CMK (cell line): Measurements from ENCODE around the gene TXNRD2.

Source experiments
- DNase-seq: peaks from one replicate; pipeline ENCODE4 v3.0.0-alpha.2; 2010; ENCODE audit warnings: low read depth

Gene TXNRD2

DNA sequence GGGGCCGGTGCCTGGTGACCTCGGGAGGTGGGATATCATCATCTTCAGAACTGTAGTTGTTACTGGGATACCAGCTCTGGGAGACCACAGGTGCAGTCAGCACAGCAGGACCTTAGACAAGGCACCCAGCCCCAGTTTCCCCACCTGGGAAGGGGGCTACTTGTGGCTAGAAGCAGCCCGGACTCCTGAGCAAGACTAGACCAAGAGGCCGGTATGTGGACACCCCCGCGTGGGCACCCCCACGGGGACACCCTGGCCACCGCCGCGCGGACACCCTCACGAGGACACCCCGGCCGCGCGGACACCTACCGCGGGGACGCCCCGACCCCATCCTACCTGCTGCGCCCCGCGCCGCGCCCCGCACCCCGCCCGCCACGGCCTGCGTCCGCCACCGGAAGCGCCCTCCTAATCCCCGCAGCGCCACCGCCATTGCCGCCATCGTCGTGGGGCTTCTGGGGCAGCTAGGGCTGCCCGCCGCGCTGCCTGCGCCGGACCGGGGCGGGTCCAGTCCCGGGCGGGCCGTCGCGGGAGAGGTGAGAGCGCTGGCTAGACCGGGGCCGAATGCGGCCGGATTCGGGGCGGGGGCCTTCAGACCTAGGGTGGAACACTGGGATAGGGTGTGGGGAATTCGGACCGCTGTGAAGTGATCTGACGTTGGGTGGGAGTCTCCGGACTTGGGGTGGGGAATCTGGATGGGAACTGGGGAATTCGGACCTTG is at the start of gene TXNRD2, which contains the start of gene COMT:
TSS of gene TXNRD2 (minus strand) at position 454 of the 718 bp plus-strand sequence. CDS start at position 439, 15 bp downstream.
TSS of gene COMT (plus strand) at position 408 of the 718 bp plus-strand sequence. CDS start 20,755 bp downstream, outside the sequence.
- DNase-seq = no peak

DNA sequence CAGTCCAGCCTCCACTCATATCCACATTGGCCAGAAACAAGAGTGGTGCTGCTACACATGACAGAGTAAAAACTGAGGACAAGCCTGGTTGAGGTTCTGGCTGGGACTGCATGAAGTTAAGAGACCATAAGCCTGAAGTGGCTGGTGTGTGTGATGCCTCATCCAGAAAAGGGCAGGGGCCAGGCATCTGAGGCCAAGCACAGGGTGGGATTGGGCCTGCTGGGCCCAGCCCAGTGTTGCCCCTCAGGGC is 49.7 kb upstream of the TXNRD2 start:
- DNase-seq = no peak

DNA sequence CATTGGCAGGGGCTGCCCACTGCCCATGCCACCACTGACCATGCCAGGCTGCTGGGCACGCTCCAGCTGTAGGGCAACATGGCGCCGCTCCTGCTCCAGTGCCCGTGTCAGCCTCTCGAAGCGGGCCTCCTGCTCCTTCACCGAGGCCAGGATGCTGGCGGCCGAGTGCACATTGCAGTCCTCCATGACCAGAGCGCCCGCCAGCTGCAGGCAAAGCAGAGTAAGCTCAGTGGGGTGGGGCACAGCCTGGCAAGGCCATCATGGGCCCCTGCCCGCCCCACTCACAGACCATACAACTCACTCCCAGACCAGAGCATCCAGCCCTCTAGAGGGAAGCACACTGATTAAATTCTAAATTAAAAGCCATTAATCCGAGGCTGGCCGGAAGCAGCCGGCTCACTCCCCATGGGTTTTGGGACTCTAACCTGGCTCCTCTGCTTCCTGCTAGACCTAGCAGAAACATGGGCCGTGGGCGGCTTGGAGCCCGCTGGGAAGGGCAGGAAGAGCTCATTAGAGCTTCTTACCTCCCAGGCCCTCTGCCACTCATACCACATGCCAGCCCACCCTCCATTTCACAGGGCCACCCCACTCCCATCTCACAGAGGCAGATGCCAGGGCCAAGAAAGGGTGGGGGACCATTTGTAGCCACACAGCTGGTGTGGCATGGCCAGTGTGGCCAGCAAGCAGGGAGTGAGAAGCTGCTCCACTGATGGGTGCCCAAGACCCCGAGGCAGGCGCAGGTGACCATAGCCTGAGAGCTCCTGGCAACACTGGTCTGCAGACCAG is 49.2 kb upstream of the TXNRD2 start:
- DNase-seq = no peak

DNA sequence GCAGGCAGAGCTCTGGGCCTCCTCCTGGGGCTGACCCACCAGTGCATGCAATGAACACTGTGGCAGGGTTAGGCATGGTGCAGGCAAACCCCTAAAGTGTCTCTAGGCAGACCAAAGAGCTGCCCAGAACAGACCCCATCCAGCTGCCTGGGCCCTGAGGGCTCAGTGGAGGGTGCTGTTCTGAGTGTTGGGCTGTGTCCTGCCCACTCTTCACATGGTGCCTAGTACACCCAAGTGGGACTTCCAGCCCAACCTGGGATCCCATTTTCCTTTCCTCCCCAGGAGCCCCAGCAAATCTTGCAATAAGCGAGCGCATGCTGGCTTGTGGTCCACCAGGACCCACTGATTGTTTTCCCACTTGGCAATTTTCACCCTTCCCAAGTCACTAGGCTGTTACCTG is 48.6 kb upstream of the TXNRD2 start:
- DNase-seq = no peak

GRCh38 chr22:19989725-19990067 is 48.1 kb upstream of the TXNRD2 start:
- DNase-seq = no peak

GRCh38 chr22:19988965-19989724 is 47.5 kb upstream of the TXNRD2 start:
- no peak for DNase-seq

DNA sequence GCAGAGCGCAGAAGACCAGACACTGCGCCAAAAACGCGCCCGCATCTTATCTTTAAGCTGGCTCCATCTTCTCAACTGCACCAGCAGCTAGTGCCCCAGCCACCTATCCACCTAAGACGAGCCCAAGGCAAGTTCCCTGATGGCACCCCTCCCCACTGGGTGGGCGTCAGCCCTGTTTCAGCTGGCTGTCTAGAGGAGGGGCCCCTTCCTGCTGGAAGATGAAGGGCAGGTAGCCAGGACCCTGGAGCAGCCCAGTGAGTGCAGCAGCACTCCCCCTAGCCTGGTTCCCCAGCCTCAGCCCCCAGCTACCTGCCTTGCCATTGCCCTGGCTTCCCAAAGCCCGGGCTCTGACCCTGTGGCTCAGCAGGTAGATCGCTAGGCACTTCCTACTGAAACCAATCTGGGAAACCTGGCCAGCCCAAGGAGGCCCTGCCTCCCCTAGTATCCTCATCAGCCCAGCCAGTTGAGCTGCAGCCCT is 46.8 kb upstream of the TXNRD2 start:
- no peak for DNase-seq

DNA sequence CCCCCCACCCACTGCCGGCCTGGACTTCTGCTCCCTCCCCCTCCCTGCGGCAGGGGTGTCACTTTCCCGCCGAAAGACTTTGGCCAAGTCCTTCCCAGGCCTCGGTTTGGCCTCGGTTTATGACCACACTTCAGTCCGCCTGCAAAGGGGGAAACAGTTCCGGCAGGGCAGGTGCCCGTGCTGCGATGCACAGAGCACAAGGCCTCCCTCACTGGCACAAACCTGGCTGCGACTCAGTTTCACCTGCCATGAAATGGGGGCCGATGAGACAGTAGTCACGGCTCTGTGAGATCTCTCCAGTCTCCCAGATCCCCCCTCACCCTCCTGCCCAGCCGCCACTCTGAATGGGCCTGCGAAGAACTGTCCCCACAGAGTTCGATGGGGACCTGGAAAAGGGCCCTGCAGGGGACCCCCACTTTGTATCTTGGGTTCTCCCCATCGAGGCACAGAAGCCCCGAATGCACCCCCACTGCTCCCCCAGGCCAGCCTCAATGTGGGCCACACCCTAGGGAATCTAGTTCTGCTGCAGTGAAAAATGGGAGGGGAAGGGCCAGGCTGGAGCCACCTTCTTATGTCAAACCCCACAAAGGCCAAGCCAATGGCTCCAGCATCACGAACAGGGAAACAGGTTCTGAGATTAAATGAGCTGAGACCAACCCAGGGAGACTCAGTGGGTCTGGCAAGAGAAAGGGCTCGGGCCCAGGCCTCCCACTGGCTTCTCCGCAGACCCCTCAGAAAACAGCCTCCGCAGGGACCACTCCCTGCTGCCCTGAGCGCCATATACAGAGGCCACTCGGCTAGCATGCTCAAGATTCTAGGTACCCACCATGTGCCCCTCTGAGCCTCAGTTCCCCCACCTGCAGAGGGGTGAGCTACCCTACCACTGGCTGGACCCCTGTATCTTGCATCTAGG is 46.0 kb upstream of the TXNRD2 start:
- no peak for DNase-seq

DNA sequence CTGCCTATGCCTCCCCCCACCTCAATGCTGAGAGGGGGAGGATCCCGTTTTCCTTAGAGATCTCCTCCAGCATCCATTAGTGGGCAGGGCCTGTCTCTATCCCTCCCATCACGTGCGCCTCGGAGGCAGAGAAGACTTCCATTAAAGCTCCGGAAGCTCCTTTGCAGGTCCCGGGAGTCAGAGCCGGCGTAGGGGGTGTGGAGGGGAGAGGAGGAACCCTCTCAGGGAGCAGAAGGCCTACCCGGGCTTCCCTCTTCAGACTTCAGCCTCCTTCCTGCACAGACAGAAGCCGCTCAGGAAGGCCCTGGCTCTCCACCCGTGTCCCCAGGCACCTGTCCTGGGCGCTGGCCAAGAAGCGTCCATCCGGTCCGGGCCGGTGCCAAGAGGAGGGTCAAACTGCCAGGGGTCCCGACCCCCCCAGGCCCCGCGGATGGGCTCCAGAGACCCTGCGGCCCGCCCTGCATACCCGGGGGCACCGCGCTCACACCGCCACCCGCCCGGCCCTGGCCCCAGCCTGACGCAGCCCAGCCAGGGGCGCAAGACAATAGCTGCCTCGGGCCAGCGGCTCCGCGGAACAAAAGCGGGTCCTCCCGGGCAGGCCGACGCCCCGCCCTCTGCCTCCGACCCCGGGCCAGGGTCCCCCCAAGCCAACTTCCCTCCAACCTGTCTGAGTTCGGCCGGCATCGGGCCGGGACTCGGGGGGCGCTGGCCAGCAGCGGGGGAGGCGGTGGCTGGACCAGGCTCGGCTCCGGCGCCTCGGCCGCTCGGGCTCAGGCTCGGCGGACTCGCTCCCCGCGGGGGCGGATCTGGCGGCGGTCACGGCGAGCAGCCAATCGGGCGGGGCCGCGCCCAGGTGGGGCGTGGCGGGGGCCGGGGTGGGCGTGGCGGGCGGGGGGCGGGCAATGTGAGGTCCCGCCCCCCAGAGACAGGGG is 45.1 kb upstream of the TXNRD2 start:
- peak; percentile 37 for DNase-seq

GRCh38 chr22:19986011-19986409 is 44.4 kb upstream of the TXNRD2 start:
- no peak for DNase-seq

GRCh38 chr22:19984851-19985811 is 43.5 kb upstream of the TXNRD2 start:
- DNase-seq = no peak

DNA sequence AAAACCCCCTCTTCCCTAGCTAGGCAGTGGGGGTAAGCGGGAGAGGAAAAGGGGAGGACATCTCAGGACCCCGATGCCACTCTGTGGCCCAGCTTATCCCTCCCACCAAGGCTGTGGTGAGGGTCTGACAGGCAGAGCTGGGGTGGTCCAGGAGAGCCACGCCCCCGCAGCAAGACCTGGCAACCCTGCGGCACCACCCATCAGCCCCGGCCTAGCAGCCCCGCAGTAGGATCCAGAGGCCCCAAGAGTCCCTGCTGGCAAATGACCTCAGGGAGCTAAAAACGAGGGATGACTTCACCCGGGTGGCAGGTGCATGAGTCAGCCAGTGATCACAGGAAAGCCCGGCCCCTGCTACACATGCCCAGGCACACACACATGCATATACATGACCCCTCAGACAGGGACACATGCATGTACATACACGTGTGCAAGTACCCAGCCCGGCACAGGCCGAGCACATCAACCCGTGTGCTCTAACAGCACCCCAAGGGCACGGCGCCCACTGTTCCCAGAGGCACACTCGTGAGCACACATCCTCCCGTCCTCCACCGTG is 42.7 kb upstream of the TXNRD2 start:
- no peak for DNase-seq

GRCh38 chr22:19983741-19984140 is 42.1 kb upstream of the TXNRD2 start:
- no peak for DNase-seq

DNA sequence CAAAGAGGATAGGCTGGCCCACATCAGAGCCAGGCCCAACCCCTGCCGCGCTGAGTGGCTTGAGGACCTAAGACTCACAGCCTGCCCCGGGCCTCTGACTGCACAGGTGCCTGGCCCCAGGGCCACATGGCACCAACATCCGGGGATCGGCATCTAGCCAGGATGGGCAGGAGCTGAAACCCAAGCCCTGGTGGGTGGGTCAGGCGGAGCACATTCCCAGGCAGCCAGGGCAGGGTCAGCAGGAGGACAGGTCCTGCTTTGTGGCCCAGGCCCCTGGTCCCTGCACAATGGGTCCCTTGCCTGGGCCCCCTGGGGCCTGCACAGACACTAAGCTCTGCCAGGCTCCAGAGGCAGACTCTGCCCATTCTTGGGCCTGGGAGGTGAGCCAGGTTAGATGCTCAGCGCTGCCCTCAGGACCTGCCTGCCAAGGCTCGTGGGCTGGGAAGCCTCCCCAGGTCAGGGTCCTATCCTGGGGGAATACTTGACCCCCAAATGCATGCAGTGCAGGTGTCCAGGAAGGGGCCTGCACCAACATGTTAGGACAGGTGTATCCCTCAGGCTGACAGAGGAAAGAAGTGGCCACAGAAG is 41.5 kb upstream of the TXNRD2 start:
- DNase-seq = no peak

DNA sequence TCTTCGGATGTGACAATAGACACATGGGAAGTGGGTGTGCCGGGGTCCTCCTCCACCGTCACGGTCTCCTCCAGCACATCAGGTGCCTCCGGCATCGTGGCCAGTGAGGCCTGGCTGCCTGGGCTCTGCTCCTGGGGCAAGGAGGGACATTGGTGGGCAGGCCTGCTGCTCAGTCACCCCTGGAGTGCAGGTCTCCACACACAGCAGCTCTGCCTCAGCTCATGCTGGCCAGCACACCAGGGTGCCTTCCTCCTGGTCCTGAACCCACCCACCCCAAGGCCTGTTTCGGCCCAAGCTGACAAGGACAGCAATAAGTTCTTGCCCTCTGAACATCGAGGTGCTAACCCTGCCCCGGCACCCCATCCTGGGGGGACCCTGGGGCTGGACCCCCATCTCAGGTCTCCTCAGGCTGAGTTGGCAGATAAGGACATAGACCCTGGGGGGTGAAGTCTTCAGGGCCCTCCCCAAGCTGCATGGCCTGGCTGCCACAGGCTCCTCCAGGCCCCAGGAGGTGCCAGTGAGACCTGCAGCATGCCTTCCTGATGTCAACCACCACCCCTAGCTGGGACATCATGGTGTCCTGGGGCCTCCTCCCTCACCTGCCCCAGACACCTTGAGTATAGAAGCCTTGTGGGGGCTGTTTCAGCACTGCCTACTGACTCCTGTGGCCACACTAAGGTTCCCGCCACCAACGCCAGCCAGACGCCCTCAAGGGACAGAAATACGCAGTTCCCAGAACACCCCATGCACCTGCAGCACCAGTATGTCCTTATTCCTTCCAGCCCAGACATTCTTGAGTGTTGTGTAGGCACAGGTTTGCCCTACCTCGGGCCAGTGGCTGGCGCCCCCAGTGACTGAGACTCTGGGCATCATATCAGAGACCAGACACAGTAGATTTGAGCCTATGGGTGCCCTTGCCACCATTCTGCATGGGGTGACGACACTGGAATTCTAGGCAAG is 40.6 kb upstream of the TXNRD2 start:
- no peak for DNase-seq

DNA sequence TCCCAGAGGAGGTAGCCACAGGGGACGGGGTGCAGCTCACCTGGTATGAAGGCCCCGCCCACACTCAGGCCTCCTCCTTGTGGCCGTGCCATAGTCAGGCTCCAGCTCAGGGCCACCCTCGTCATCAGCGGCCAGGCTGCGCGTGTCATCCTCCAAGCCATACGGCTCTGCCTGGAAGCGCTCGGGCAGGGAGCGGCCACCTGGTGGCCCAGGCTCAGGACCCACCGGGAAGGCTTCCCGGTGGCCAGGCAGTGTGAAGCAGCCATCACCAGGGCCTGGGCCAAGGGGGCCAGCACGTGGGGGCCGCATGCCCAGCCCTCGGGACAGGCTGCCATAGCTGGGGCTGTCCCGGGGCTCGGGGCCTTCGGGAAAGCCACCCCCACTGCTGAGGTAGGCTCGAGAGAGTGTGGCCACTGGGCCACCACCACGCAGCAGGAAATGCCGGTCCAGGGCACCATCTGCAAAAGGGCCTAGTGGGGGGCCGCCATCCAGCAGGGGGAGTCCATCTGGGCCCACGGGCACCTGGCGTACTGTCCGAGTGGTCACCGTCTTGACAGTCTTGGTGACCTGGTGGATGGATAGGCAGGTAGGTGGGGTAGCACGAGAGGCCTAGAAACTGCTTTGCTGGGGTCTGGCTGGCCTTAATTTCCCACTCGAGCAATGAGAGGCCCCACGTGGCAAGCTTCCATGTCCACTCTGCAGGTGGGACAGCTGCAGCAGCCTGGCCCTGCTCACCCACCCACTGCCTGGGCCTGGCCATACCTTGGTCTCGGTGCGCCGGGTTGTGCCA is 39.7 kb upstream of the TXNRD2 start:
- no peak for DNase-seq

- DNase-seq = no peak
Measured at GRCh38 chr22:19980766-19981165, 39.1 kb upstream of the TXNRD2 start.
